Spleen (tissue), 7 donors: ENCODE data around the gene ABCC2.

Experiments used
- CTCF ChIP-seq, 11 experiments: fragments of 200-600 bp in 7 of 11; fragments of 450-650 bp in 4 of 11; sonication (generic) in 4 of 11; IDR thresholded peaks in 8 of 11; conservative IDR thresholded peaks in 3 of 11; 1 replicate in 7 of 11; 2 replicates in 4 of 11; pipeline versions ENCODE4 v1.4.0 to v1.8.0; 2016 to 2021; ENCODE audit warnings: antibody characterized with exemption in 11 of 11, inconsistent platforms in 4 of 11, mild to moderate bottlenecking in 1 of 11
- POLR2A ChIP-seq, 3 donors: fragments of 450-650 bp; IDR thresholded peaks; one replicate each; pipeline ENCODE4 v1.5.1; 2017; ENCODE audit warnings: antibody characterized with exemption in 3 of 3, mild to moderate bottlenecking in 1 of 3
- POLR2AphosphoS5 ChIP-seq, 3 donors: sonication (generic); formaldehyde crosslinking; IDR thresholded peaks; one replicate each; pipeline ENCODE4 v1.5.1; 2017; ENCODE audit warnings: antibody characterized with exemption in 3 of 3
- donor health status: DM: no; HTN: no; CAD: no; lungs with moderate emphysema.
- donor health status: DM: no; HTN: no; CAD: no.
- donor health status: DM: no; HTN: no; CAD: no.

GRCh38 chr10:99881371-99881770 lies 98.9 kb downstream of the ABCC2 start:
- TF ChIP-seq CTCF (IDR thresholded peaks at IDR 0.05 in 8 of 11, conservative IDR thresholded peaks at IDR 0.05 in 3 of 11) (no peak), POLR2A (IDR thresholded peaks at IDR 0.05) (no peak), POLR2AphosphoS5 (IDR thresholded peaks at IDR 0.05) (no peak)
